Fibroblast of skin of back (primary cell): ENCODE measurements around the gene UBAP2L.
"Not testable (repeated sequence)": the region's sequence is repeated elsewhere in the genome, so short reads cannot be mapped to it uniquely, and the experiment has no call there.

ENCODE experiments used
- DNase-seq: peaks from one replicate; pipeline ENCODE4 v3.0.0-alpha.2; 2013

Gene UBAP2L

DNA sequence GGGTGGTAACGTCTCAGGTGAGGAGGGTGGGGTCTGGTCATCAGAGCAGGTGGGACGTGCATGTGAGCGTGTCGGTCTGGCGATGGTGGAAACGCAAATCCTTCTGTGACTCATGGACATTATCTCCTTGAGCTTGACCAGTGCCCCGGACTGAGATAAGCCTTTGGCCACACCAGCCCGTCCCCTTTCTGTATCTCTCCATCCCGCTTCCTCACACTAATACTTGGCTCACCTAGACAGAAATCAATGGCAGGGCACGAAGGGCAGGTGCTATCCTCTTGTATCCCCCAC lies 92.3 kb downstream of the UBAP2L start:
- no peak for DNase-seq

GRCh38 chr1:154314226-154314625 lies 93.5 kb downstream of the UBAP2L start:
- DNase-seq = not testable (repeated sequence)

DNA sequence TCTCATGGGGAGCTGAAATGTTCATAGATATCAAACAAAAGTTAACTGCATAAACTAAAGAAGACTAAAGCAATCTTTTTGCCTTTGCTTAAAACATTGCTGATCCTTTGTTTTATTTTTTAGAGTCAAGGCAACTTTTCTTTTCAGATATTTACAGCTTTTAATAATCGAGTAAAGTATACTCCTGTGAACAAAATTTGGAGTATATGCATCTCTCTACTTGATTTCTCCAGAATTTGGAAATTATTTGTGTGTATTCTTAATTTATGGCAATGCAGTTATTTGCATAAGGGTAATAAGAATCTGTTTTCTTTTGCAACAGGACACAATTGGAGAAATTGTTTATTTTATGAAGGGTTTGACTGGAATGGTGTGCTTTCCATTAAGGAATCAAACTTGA lies 95.9 kb downstream of the UBAP2L start:
- no peak for DNase-seq

GRCh38 chr1:154318386-154318785 lies 97.6 kb downstream of the UBAP2L start:
- DNase-seq = no peak
